Stimulated activated CD8-positive, alpha-beta memory T cell treated with anti-CD3 and anti-CD28 coated beads, Interleukin-7, amount 100 ng/mL, for 4 hours (primary cell): ENCODE data around the gene JARID2.

Source experiments
- DNase-seq, 2 donors: peaks; one replicate each; pipeline ENCODE4 v3.0.0-alpha.2; 2020; ENCODE audit warnings: low read depth in 2 of 2

Gene JARID2

GRCh38 chr6:15356937-15357336, 111.1 kb downstream of the JARID2 start:
- DNase-seq, result no peak

DNA sequence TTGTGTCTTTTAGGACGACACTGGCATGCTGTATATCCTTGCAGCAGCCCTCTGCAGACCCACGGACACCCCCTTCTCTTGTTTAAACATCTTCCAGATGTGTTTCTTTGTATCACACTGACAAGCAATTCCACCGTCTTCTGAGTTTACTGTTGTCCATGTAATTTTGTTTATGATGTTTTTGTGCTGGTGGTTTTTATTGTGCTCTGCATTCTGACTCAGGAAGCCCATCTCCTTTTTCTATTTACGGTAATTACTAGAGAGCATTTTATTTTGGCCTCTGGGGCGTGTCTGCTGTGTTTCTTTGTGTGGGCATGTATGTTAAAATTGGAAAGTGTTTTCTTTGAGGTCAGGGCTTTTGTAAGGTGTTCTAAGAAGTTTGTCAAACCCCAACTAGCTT, 111.9 kb downstream of the JARID2 start:
- no peak for DNase-seq

- no peak for DNase-seq
These were observed 112.9 kb downstream of the JARID2 start for GRCh38 chr6:15358579-15359327.

GRCh38 chr6:15359335-15359862, 113.5 kb downstream of the JARID2 start:
- no peak for DNase-seq

DNA sequence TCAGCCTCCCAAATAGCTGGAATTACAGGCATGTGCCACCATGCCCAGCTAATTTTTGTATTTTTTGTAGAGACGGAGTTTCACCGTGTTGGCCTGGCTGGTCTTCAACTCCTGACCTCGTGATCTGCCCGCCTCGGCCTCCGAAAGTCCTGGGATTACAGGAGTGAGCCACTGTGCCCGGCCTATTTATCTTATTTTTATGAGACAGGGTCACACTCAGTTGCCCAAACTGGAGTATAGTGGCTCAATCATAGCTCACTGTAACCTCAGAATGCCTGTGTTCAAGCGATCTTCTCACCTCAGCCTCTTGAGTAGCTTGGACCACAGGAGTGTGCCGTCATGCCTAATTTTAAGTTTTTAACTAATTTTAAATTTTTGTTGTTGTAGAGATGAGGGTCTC, 114.4 kb downstream of the JARID2 start:
- DNase-seq, result no peak

- no peak for DNase-seq
These were observed 115.3 kb downstream of the JARID2 start for GRCh38 chr6:15361197-15361596.

DNA sequence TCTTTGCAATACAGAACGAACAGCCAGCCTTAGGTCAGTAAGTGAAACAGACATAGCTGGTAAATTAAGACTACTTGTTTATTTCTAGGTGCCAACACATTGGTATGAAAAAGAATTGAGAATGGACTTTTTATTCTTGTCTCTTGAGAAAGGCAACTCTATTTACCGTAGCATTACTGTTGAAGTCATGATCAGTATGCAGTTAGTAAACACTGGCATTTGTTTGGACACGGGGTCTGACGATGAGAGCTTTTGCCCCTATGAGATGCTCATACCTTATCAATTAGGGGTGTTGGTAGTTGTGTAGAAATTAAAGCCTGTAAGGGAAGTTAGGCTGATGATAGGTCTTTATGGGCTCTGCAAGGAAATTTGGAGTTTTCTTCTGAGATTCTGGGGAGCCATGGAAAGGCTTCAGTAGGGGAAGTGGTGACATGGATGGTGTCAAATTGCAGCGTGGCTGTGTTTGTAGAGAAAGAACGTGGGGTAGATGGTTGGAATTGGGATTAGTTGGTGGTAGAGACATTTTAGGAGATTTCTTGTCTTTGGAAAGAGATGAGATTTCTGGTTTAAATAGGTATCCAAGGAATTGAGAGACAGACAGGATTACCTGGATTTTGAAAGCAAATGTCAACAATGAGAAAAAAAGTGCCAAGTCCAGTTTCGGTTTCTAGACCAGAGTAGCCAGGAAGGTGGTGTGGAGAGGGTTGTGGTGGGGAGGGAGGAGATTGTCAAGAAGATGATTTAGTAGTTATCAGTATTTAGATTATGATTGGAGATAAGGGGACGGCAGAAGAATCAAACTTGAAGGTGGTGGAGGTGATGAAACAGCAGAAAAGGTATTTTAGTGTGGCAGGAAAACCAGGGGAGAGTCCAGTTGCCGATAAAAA, 116.6 kb downstream of the JARID2 start:
- DNase-seq, result no peak

DNA sequence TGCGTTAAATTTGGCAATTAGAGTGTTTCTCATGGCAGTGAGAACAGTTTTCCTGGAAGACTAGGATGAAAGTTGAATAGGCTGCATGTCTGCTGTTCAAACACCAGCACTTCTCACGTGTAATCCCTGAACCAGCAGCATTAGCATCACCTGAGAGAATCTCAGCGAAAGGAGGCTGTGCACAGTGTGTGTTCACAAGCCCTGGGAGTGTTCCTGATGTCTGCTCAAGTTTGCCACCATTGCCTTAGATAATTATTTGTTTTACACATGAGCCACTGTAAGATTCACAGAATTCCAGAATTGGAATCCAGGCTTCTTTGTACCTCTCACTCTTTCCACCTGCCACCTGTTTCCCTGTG, 117.3 kb downstream of the JARID2 start:
- DNase-seq, result no peak

GRCh38 chr6:15363523-15364400, 117.9 kb downstream of the JARID2 start:
- no peak for DNase-seq

DNA sequence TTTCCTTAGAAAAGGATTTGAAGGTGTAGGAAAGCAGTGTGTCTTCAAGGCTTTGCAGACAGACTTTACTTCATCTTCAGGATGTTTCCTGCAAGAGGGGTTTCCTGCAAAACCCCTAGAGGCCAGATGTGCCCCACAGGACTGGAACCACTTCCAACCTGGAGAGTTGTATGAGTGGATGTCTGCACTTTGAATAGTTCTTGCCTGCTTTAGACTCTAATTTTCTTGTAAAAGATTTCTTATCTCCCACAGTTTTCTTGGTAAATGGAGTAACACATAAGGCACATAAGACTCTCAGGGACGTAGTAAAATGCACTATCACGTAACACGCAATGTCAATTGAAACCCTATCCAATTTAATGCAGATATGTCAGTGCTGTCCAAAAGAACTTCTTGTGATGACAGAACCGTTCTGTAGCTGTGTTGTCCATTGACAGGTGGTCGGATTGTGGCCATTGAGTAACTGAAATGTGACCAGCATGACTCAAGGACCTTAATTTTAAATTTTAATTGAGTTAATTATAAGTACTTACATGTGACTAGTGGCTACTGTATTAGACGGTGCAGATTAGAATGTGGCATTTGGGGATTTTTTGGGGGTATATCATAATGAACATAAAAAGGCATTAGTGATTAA, 118.7 kb downstream of the JARID2 start:
- no peak for DNase-seq

GRCh38 chr6:15365273-15365687, 119.4 kb downstream of the JARID2 start:
- DNase-seq, result peak in 1 of 2 donors; percentile 36

GRCh38 chr6:15366003-15366535, 120.2 kb downstream of the JARID2 start:
- no peak for DNase-seq

GRCh38 chr6:15366879-15367278, 121.0 kb downstream of the JARID2 start:
- no peak for DNase-seq

DNA sequence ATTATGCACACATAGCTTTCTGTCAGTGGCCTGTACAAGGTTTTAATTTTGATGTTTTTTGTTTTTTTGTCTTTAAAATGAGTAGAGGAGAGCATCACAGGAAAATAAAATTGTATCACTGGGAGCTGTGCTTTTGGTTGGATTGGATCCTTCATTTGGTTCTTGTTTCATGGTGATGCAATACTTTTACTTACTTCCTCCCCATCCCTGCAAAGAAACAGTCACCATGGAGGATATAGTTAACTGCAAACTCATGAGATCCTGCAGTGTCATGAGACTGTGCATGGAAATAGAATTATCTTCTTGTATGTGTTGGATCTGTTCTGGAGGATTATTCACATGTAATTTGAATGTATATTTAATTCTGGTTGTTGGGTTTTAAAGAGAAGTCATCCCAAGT, 122.3 kb downstream of the JARID2 start:
- DNase-seq, result no peak

GRCh38 chr6:15368873-15369272, 123.0 kb downstream of the JARID2 start:
- no peak for DNase-seq

- DNase-seq, result no peak
These were observed 124.0 kb downstream of the JARID2 start for GRCh38 chr6:15369838-15370237.

DNA sequence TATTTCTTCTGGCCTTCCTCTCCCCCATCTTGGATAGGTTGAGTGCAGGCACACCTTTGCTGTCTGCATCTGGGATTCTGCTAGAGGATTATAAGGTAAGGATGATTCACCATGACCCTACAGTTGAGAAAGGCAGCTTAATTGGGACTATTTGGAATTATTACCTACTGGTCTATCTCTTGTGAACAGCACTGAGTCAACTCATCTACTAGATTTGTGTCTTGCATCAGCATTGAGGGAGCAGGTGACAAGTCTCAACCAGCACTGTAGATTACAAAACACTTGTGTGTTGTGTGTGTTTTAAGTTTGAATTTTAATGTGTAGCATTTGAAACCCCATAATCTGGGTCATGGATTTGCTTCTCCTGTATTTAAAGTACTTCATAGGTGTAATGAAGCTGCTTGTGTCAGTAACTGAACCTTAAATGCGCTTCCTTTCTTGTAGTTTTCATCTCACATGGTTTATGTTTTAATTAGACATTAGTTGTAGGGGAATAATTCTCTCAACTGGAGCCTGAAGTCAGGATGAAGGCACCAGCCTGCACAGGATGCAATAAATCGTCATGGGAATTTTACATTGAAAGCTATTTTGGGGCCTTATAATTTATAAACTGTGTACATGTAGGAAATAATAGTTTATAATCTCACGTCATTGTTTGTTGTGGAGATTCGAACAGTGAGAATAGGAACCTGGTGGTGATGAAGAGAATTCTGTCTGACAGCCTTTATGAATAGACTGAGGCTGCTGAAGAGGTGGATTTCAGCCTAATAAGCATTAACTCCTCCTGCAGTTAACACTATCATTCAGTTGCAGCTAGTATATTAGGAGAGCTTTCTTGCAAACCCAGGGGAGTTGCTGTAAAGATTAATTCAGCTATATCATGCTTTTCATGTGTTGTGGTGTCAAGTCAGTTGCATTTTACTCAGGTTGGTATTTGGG, 125.1 kb downstream of the JARID2 start:
- no peak for DNase-seq

GRCh38 chr6:15372932-15373331, 127.1 kb downstream of the JARID2 start:
- no peak for DNase-seq

GRCh38 chr6:15374119-15374518, 128.2 kb downstream of the JARID2 start:
- DNase-seq, result no peak

DNA sequence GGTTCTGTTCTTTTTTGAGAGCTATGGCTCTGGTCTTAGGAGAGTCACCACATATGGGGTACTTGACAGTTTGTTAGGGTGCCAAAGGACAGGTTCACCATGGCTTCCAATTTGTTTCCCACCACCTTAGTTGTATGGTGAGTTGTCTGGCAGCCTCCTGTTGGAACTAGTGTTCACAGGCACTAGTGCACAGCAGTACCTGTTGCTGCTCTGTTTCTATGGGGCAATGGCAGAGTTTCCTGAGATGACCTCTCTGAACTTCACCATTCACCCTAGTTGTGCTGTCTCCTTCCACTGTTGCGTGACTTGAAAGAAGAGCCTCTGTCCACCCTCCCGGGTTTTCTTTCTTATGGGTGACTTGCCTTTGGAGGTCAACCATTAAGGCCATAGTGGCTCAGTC, 129.1 kb downstream of the JARID2 start:
- no peak for DNase-seq
